Neural crest cell (in vitro differentiated cells): ENCODE measurements around the gene DUSP16. TPM values are rescaled to one million over a fixed set of nuclear protein-coding genes. Genes with fewer than 3 reads are reported as not detected.

Experiments
- DNase-seq: peaks from one replicate; pipeline ENCODE4 v3.0.0; 2021; ENCODE audit warnings: low read depth, mixed read lengths, low spot score
- H3K27ac Mint-ChIP-seq: one replicate; pipeline ENCODE4 v1.8.0; 2021; ENCODE audit warnings: mild to moderate bottlenecking, mixed read lengths; ENCODE audit not compliant: unreplicated experiment
- H3K27me3 Mint-ChIP-seq: 2 replicates; pipeline ENCODE4 v1.8.0; 2021; ENCODE audit warnings: low read depth, mild to moderate bottlenecking, mixed read lengths
- H3K36me3 Mint-ChIP-seq: 2 replicates; pipeline ENCODE4 v1.8.0; 2021; ENCODE audit warnings: low read depth, mild to moderate bottlenecking, mixed read lengths
- H3K4me1 Mint-ChIP-seq: 2 replicates; pipeline ENCODE4 v1.8.0; 2021; ENCODE audit warnings: mixed read lengths
- H3K4me3 Mint-ChIP-seq: one replicate; pipeline ENCODE4 v1.8.0; 2021; ENCODE audit warnings: mild to moderate bottlenecking, mixed read lengths
- H3K9me3 Mint-ChIP-seq: 2 replicates; pipeline ENCODE4 v1.8.0; 2021; ENCODE audit warnings: mixed read lengths
- total RNA-seq: library from RNA; stranded (reverse); gene quantifications from 2 replicates; pipeline ENCODE4 v1.2.1, GENCODE V29; 2021
- TF ChIP-seq, protein P1 (sequence below): fragments of 200-600 bp; sonication (generic); conservative IDR thresholded peaks from 2 replicates; pipeline ENCODE4 v1.5.0; 2021; ENCODE audit warnings: antibody characterized with exemption, mild to moderate bottlenecking

The DUSP16 gene
- total RNA-seq, 1 donor from 2014 or later: 30.8 TPM

DNA sequence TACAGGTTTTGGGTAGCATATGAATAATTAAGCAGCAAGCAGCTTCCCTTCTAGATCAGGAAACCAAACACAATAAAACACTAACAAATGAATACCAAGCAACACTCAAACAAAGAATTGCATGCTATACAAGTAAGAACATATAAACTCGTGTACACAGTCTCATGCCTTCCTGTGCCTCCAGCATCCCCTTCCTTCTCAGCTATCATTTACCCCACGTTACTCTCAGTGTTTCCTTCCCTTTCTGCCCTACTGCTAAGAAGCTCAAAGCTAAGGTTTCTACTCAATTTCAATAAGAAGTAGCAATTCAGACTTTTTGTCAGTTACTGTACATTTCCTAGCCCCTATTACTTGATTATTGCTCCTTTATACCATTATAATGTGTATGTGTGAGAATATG, 81.0 kb downstream of the DUSP16 start:
- TF ChIP-seq, protein P1, sequence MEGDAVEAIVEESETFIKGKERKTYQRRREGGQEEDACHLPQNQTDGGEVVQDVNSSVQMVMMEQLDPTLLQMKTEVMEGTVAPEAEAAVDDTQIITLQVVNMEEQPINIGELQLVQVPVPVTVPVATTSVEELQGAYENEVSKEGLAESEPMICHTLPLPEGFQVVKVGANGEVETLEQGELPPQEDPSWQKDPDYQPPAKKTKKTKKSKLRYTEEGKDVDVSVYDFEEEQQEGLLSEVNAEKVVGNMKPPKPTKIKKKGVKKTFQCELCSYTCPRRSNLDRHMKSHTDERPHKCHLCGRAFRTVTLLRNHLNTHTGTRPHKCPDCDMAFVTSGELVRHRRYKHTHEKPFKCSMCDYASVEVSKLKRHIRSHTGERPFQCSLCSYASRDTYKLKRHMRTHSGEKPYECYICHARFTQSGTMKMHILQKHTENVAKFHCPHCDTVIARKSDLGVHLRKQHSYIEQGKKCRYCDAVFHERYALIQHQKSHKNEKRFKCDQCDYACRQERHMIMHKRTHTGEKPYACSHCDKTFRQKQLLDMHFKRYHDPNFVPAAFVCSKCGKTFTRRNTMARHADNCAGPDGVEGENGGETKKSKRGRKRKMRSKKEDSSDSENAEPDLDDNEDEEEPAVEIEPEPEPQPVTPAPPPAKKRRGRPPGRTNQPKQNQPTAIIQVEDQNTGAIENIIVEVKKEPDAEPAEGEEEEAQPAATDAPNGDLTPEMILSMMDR: no peak
- H3K27ac Mint-ChIP-seq: no peak overlapping the region
- peaks cover 10% of the 10 kb centered on the region for H3K36me3 Mint-ChIP-seq
- no peaks in the 10 kb centered on the region for H3K4me1 Mint-ChIP-seq
- no peaks in the 10 kb centered on the region for H3K27me3 Mint-ChIP-seq
- no peaks in the 10 kb centered on the region for H3K9me3 Mint-ChIP-seq
- no peak for DNase-seq
- H3K4me3 Mint-ChIP-seq: no peak overlapping the region

DNA sequence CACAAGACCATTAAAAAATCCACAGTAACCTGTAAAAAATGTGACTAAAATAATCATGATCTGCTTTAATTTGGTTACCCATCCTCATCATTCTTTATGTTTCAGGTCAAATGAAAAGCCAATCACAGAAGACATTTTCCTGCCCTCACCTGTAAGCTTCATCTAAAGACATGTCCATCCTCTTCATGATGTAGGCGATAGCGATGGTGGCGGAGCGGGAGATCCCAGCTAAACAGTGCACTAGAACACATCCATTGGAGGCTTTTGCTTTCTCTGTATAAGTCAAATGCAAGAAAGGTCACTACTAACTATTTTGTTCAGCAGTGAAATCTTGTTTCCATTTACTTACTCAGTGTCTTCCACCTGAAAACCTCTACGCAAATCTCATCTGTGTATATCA, 82.6 kb downstream of the DUSP16 start:
- DNase-seq: no peak
- no peak overlapping the region for H3K27ac Mint-ChIP-seq

DNA sequence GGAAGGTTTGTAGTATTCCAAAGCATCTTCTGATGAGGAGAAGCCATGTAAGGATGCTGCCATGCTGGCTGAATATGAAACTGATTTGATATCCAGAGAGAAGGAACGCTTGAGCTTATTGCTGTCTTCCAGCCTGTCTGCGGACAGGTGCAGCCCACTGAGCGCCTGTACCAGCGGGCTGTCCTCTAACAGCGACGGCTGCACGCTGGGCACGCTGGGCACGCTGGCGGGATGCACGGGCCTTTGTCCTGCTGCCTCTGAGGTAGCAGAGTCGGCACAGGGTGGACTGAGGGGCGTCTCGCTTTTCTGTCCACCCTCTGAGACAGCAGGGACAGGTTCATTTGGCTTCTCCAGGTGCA, 85.2 kb downstream of the DUSP16 start:
- peaks cover 27% of the 10 kb centered on the region for H3K36me3 Mint-ChIP-seq
- H3K4me1 Mint-ChIP-seq: no peaks in the 10 kb centered on the region
- no peaks in the 10 kb centered on the region for H3K27me3 Mint-ChIP-seq
- DNase-seq: no peak
- peak overlapping the region; percentile 19 for H3K27ac Mint-ChIP-seq
- TF ChIP-seq, protein P1: no peak
- H3K9me3 Mint-ChIP-seq: no peaks in the 10 kb centered on the region
- H3K4me3 Mint-ChIP-seq: no peak overlapping the region

More for the DNA sequence above, 82.6 kb downstream of the DUSP16 start:
- H3K9me3 Mint-ChIP-seq: no peaks in the 10 kb centered on the region
- H3K36me3 Mint-ChIP-seq: peaks cover 17% of the 10 kb centered on the region
- no peaks in the 10 kb centered on the region for H3K27me3 Mint-ChIP-seq
- no peak overlapping the region for H3K4me3 Mint-ChIP-seq
- TF ChIP-seq, protein P1: no peak
- no peaks in the 10 kb centered on the region for H3K4me1 Mint-ChIP-seq

DNA sequence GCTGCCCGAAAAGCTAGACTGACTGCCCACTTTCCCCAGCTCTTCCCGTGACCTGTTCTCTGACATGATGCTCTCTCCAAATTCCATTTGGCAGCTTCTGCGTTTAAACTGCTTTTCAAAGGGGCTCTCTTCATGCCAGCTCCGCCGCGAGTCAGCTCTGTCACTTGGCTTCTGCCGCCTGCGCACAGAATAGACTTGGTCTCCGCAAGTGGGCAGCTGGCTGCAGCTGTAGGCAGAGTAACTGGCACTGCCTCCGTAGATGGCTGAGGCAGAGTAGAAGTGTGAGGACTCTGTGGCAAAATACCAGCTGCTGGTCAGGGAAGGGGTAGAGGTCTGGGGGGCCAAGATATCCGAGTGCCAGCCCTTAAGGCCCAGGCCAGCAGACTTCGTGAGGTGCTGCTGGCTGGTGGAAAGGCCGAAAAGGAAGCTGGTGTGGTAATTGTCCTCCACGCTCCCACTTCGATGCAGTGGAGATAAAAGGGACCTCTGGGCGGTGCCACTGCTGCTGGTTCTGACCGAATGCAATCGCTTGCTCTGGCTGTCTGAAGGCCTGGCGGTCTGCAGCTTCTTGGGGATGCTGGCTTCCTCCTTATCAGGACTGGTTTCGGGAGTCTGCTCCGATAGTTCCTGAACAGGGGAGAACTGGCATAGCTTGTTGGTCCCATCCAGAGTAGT, 85.7 kb downstream of the DUSP16 start:
- H3K36me3 Mint-ChIP-seq: peaks cover 27% of the 10 kb centered on the region
- no peak for DNase-seq
- H3K27ac Mint-ChIP-seq: peak overlapping the region; percentile 19
- no peak overlapping the region for H3K4me3 Mint-ChIP-seq
- no peaks in the 10 kb centered on the region for H3K4me1 Mint-ChIP-seq
- TF ChIP-seq, protein P1: no peak
- H3K9me3 Mint-ChIP-seq: no peaks in the 10 kb centered on the region
- no peaks in the 10 kb centered on the region for H3K27me3 Mint-ChIP-seq

DNA sequence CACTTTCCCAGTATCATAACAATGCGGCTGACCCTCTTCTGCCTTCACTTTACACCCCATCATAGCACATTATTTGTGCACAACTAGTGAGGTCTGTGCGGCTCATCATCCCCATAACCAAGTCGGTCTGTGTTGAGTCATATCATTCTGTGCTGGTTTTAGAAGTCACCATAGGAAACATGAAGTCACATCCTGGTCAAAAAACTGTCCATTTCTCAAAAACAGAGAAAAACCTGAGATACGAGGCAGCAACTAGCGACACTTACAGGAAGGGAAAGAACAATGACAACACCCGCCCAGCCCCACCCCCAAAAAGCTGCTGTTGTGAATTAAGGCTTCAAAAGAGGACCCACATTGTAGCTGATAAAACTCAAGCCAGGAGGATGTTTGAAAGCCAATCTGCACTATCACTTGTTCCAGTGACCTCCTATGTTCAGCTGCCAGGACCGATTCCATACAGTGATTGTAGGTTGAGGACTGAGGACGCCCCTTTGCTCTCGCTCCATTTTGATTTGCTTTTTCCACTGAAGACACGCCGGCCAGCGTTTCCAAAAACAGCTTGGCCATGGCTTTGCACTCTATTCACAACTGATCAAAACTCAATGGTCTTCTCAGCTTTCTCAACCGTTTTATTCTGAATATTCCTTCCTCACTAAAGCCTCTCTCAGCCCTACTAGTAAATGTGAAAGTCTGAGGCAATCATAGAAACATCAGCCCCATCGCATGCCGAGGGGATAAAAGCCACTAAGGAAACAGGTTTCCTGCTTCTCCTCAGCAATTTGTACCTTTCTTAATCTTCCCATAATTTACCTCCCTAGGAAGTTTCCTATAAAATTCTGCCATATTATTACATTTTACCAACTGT, 87.5 kb downstream of the DUSP16 start:
- no peak overlapping the region for H3K4me3 Mint-ChIP-seq
- H3K36me3 Mint-ChIP-seq: peaks cover 43% of the 10 kb centered on the region
- no peak overlapping the region for H3K27ac Mint-ChIP-seq
- TF ChIP-seq, protein P1: no peak
- no peak for DNase-seq
- H3K9me3 Mint-ChIP-seq: peaks cover 6% of the 10 kb centered on the region
- peaks cover 4% of the 10 kb centered on the region for H3K4me1 Mint-ChIP-seq
- H3K27me3 Mint-ChIP-seq: no peaks in the 10 kb centered on the region
